ENCODE results near the gene SBF2.

The SBF2 gene

DNA sequence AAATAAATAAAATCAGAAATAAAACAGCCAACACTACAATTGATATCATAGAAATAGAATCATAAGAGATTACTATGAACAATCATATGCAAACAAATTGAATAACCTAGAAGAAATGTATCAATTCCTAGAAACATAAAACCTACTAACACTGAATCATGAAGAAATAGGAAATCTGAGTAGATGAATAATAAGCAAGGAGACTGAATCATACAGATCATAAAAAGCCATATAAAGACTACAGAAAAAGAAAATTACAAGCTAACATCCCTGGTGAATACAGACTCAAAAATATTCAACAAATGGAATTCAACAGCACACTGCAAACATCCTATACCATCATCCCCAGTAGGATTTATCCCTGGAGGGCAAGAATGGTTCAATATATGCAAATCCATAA, 135.6 kb downstream of the SBF2 start:
- no peak overlapping the region for H3K27ac ChIP-seq
- TF ChIP-seq, protein P1, sequence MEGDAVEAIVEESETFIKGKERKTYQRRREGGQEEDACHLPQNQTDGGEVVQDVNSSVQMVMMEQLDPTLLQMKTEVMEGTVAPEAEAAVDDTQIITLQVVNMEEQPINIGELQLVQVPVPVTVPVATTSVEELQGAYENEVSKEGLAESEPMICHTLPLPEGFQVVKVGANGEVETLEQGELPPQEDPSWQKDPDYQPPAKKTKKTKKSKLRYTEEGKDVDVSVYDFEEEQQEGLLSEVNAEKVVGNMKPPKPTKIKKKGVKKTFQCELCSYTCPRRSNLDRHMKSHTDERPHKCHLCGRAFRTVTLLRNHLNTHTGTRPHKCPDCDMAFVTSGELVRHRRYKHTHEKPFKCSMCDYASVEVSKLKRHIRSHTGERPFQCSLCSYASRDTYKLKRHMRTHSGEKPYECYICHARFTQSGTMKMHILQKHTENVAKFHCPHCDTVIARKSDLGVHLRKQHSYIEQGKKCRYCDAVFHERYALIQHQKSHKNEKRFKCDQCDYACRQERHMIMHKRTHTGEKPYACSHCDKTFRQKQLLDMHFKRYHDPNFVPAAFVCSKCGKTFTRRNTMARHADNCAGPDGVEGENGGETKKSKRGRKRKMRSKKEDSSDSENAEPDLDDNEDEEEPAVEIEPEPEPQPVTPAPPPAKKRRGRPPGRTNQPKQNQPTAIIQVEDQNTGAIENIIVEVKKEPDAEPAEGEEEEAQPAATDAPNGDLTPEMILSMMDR (conservative IDR thresholded peaks at IDR 0.05): no peak
- no peak for TF ChIP-seq ZFX (IDR thresholded peaks at IDR 0.05)

GRCh38 chr11:10155793-10156490, 138.1 kb downstream of the SBF2 start:
- TF ChIP-seq, protein P1 (conservative IDR thresholded peaks at IDR 0.05): no peak
- no peak overlapping the region for H3K27ac ChIP-seq

DNA sequence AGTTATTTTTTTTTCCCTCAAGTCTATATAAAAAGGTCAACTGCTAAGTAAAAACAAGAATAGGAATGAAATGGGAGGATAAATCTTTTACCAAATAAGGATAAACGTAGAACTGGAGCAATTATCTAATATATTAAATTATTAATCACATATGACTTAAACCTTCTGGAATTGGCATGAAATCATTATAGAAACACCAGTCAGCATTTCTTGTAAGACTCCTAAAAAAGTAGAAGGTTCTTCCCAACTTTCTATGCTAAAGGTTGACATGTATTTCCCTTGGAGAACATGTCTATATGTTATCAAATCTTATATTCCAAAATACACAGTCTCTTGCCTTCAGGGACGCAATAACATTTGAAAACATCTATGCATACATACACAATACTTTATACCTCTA, 143.2 kb downstream of the SBF2 start:
- no peak overlapping the region for H3K27ac ChIP-seq
- TF ChIP-seq ZFX (IDR thresholded peaks at IDR 0.05): no peak
- TF ChIP-seq, protein P1 (conservative IDR thresholded peaks at IDR 0.05): no peak

DNA sequence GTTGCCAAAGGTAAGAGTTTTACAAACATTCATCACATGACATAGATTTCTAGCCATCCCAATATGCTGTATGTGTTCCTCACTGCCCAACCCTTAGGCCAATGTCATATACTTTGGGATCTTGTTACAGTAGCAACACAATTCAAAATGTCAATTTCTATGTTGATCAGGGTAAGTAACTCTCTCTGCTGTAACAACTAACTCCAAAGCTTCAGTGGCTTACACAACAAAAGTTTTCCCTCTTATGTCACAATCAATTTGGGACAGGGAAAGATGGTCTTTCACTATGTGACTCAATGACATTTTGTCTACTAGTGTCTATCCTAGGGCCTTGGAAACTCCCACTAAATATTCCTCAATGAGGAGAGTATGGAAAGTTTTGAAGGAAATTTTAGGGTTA, 144.5 kb downstream of the SBF2 start:
- H3K27ac ChIP-seq: no peak overlapping the region
- TF ChIP-seq, protein P1 (conservative IDR thresholded peaks at IDR 0.05): no peak
- no peak for TF ChIP-seq ZFX (IDR thresholded peaks at IDR 0.05)

- no peak for TF ChIP-seq ZFX (IDR thresholded peaks at IDR 0.05)
Observed at GRCh38 chr11:10147195-10147594, 146.8 kb downstream of the SBF2 start.

GRCh38 chr11:10144954-10145353, 149.1 kb downstream of the SBF2 start:
- no peak overlapping the region for H3K27ac ChIP-seq
- no peak for TF ChIP-seq ZFX (IDR thresholded peaks at IDR 0.05)
- TF ChIP-seq, protein P1 (conservative IDR thresholded peaks at IDR 0.05): no peak

More at GRCh38 chr11:10147195-10147594, 146.8 kb downstream of the SBF2 start:
- H3K27ac ChIP-seq: no peak overlapping the region

DNA sequence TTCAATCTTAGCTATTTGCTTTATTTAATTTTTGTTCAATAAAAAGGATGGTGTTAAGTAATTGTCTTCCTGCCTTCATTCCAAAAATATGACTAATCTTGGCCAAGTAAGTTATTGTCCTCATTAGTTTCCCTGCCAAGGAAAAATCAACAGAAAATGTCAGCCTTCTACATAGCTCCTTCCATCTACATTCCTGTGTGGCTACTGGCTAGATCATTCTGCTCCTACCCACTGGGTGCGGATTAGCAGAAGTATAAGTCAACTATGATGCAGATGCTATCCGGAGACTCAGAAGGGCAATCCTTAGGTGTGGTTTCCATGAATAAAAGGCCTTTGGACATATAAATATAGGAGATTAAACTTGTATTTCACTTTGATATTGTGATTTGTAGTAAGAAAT, 154.4 kb downstream of the SBF2 start:
- TF ChIP-seq, protein P1 (conservative IDR thresholded peaks at IDR 0.05): no peak
- no peak for TF ChIP-seq ZFX (IDR thresholded peaks at IDR 0.05)
- no peak overlapping the region for H3K27ac ChIP-seq

- no peak for TF ChIP-seq ZFX (IDR thresholded peaks at IDR 0.05)
- TF ChIP-seq, protein P1 (conservative IDR thresholded peaks at IDR 0.05): no peak
- no peak overlapping the region for H3K27ac ChIP-seq
Observed at GRCh38 chr11:10139143-10139542, 154.9 kb downstream of the SBF2 start.

Data from C4-2B (cell line).